ENCODE measurements around the gene CCDC186. TPM values are rescaled to one million over a fixed set of nuclear protein-coding genes. Genes with fewer than 3 reads are reported as not detected.

The CCDC186 gene
- total RNA-seq, 2 donors from 2014 or later, result 15.2 to 21.5 TPM

DNA sequence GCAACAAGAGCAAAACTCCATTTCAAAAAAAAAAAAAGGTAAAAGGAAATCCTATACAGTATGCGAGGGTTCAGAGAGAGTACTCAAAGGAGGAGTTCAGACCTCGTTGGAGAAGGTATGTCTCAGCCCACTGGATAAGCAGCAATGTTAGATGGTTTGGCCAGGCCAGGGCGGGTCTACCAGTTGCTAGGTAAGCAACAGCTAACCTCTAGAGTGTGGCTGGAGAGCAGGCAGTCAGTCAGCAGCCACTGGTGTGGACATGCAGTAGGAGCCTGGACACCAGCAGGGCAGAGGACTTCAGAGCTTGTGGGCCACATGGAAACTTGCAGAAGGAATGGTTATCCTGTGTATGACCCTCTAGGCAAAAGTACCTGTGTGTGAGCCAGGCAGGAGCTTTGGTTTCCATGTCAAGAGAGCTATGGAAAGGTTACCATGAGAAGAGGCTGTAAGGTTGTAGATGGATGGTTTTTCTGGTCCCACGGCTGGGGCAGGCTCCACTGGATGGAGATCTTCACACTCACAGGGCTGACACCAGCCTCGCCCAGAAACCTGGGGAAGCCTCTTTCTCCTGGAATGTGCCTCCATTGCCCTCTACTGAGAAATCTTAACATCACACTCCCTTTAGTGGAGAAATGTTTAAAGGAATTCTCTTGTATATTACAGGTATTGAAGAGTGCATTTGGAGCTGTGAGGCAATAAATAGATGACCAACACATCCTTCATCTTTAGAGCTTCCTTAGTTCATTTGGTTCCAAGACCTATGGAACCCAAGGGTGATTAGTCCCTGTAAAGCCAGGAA is 63.6 kb downstream of the CCDC186 start:
- Histone ChIP-seq H3K4me1 (ENCODE audit: control insufficient read depth in 1 of 2, low read depth in 2 of 2) (no peaks in the 10 kb centered on the region), H3K36me3 (no peaks in the 10 kb centered on the region), H3K27me3 (replicated peaks; ENCODE audit: insufficient read depth) (no peaks in the 10 kb centered on the region), H3K4me3 (no peak overlapping the region), H3K27ac (no peak overlapping the region), H3K9me3 (no peaks in the 10 kb centered on the region)
- no peak for DNase-seq (ENCODE audit: low spot score)
- TF ChIP-seq, protein P1, sequence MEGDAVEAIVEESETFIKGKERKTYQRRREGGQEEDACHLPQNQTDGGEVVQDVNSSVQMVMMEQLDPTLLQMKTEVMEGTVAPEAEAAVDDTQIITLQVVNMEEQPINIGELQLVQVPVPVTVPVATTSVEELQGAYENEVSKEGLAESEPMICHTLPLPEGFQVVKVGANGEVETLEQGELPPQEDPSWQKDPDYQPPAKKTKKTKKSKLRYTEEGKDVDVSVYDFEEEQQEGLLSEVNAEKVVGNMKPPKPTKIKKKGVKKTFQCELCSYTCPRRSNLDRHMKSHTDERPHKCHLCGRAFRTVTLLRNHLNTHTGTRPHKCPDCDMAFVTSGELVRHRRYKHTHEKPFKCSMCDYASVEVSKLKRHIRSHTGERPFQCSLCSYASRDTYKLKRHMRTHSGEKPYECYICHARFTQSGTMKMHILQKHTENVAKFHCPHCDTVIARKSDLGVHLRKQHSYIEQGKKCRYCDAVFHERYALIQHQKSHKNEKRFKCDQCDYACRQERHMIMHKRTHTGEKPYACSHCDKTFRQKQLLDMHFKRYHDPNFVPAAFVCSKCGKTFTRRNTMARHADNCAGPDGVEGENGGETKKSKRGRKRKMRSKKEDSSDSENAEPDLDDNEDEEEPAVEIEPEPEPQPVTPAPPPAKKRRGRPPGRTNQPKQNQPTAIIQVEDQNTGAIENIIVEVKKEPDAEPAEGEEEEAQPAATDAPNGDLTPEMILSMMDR (IDR thresholded peaks at IDR 0.05), result no peak
- no peak for ATAC-seq (ENCODE audit: insufficient number of reproducible peaks, low FRiP score, low read depth)

DNA sequence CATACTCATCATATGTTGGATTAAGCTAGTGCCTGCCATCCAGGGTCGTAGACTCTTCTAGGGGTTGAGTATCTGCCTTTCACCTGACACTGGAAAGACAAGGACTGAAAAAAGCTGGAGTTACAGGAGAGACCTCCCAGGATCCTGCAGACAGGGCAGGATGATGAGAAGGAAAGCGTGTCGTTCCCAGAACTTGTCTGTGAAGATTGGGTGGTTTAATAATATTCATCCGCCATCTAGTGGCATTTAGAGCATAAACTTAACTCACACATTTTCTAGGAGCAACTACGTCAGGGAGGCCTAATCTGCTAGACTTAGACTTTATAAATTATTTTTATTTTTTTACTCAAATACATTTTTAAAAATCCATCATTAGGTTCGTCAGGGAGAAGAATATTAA is 70.7 kb downstream of the CCDC186 start:
- H3K4me3 ChIP-seq, result no peak overlapping the region
- ATAC-seq (ENCODE audit: insufficient number of reproducible peaks, low FRiP score, low read depth), result no peak
- no peaks in the 10 kb centered on the region for H3K27me3 ChIP-seq (replicated peaks; ENCODE audit: insufficient read depth)

DNA sequence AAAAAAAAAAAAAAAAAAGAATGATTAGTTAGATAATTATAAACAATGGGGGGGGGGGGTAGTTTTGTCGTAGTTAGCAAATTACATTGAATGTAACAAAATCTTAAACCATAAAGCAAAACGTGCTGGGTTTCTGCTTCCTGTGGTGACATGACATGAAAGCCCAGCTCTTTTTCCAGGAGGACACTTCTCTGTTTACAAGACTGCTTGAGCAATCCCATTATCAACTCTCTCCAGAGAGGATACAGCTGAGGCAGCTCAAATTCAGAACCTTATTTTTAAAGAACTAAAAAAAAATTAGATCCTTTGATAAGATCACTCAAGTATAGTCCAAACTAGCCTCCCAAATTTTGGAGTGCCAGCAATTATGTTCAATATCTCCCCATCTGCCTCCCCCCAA is 71.7 kb downstream of the CCDC186 start:
- Histone ChIP-seq H3K9me3 (no peaks in the 10 kb centered on the region), H3K27me3 (replicated peaks; ENCODE audit: insufficient read depth) (no peaks in the 10 kb centered on the region), H3K36me3 (no peaks in the 10 kb centered on the region), H3K27ac (no peak overlapping the region), H3K4me3 (no peak overlapping the region), H3K4me1 (ENCODE audit: control insufficient read depth in 1 of 2, low read depth in 2 of 2) (peaks cover 4 to 12% of the 10 kb centered on the region in 2 donors)
- DNase-seq (ENCODE audit: low spot score) (no peak), ATAC-seq (ENCODE audit: insufficient number of reproducible peaks, low FRiP score, low read depth) (no peak)
- TF ChIP-seq, protein P1 (IDR thresholded peaks at IDR 0.05), result no peak

More for the DNA sequence above, 70.7 kb downstream of the CCDC186 start:
- Histone ChIP-seq H3K36me3 (no peaks in the 10 kb centered on the region), H3K27ac (no peak overlapping the region), H3K4me1 (ENCODE audit: control insufficient read depth in 1 of 2, low read depth in 2 of 2) (peaks cover 4 to 12% of the 10 kb centered on the region in 2 donors), H3K9me3 (no peaks in the 10 kb centered on the region)
- DNase-seq (ENCODE audit: low spot score), result no peak
- TF ChIP-seq, protein P1 (IDR thresholded peaks at IDR 0.05), result peak; percentile 53

DNA sequence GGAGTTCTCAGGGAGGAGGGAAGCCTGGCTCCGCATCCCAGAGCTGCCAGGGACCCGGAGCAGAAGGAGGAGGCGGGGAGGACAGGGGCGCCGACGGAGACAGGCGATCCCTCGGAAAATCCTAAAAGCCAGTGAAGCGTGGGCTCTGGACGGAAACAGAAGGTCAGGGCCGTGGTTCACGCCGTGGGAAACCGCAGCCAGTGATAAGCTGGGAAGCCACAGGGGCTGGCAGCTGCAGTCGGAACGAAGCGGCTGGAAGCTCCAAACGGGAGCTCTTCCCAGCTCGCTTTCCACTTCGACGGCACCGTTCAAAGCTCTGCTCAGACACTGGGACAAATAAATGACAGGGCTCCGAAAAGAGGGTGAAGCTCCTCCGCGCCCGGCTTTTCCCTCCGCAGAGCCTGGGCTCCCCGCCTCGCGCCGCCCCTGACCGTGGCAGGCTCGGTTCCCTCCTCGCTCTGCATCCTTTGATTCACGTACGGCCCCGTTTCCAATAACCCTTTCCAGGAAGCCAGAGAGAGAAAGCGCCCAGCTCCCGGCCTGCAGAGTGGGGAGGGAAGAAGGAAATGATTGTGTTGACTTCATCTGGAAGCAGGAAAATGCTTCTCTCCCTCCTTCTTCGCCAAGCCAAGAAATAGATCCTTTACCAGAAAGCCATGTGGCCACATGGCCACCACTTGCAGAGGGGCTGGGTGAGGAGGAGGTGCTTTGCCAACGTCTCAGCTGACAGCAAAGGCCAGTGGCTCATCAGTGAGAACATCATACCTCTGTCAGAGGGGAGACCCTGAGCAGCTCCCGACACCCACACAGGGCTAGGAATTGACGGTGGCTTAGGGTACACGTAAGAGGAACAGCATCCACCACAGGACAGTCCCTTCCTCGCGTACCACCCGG is 72.9 kb downstream of the CCDC186 start:
- peak; percentile 37 for ATAC-seq (ENCODE audit: insufficient number of reproducible peaks, low FRiP score, low read depth)
- TF ChIP-seq, protein P1 (IDR thresholded peaks at IDR 0.05), result no peak
- Histone ChIP-seq H3K27me3 (replicated peaks; ENCODE audit: insufficient read depth) (no peaks in the 10 kb centered on the region), H3K9me3 (no peaks in the 10 kb centered on the region), H3K27ac (no peak overlapping the region), H3K4me3 (peak overlapping the region; percentile 75), H3K36me3 (no peaks in the 10 kb centered on the region), H3K4me1 (ENCODE audit: control insufficient read depth in 1 of 2, low read depth in 2 of 2) (peaks cover 4 to 16% of the 10 kb centered on the region in 2 donors)
- DNase-seq (ENCODE audit: low spot score), result no peak

DNA sequence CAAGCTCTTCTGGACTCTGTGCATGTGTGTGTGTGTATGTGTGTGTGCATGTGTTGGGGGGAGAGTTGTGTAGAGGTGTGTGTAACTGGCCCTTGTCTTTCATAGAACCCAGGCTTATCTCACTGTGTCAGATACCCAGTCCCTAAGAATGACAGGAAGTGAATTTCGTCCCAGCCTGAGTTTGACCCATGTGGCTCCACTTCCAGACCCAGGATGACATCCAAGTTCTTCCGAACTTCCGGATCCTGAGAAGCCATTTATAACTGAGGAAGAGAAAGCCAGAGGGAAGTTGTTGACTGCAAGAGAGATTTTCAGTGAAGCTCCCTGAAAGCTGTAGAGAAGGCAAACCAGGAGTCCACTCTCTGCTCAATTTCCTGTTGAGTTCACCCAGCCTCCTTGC is 77.1 kb downstream of the CCDC186 start:
- Histone ChIP-seq H3K27me3 (replicated peaks; ENCODE audit: insufficient read depth) (no peaks in the 10 kb centered on the region), H3K4me1 (ENCODE audit: control insufficient read depth in 1 of 2, low read depth in 2 of 2) (peaks cover 4 to 22% of the 10 kb centered on the region in 2 donors), H3K9me3 (no peaks in the 10 kb centered on the region), H3K27ac (no peak overlapping the region), H3K36me3 (no peaks in the 10 kb centered on the region), H3K4me3 (no peak overlapping the region)
- no peak for ATAC-seq (ENCODE audit: insufficient number of reproducible peaks, low FRiP score, low read depth)
- no peak for DNase-seq (ENCODE audit: low spot score)
- TF ChIP-seq, protein P1 (IDR thresholded peaks at IDR 0.05), result no peak

Measured in thoracic aorta (tissue), 2 donors.